Measurements from ENCODE around the gene UBR1.
"Not testable (repeated sequence)": the region's sequence is repeated elsewhere in the genome, so short reads cannot be mapped to it uniquely, and the experiment has no call there.

DNA sequence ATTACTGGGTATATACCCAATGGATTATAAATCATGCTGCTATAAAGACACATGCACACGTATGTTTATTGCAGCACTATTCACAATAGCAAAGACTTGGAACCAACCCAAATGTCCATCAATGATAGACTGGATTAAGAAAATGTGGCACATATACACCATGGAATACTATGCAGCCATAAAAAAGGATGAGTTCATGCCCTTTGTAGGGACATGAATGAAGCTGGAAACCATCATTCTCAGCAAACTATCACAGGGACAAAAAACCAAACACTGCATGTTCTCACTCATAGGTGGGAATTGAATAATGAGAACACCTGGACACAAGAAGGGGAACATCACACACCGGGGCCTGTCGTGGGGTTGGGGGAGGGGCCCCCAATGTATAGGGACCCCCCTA, 64.8 kb downstream of the UBR1 start:
- not testable (repeated sequence) for TF ChIP-seq POLR2A, CTCF (IDR thresholded peaks at IDR 0.05)

Measured in Peyer's patch (tissue), 4 donors.